NCI-H82 (cell line): Measurements from ENCODE around the gene CACNA1C.

Experiments
- DNase-seq: peaks from one replicate; lab custom pipeline; 2025; lab: John Stamatoyannopoulos, UW

The CACNA1C gene

GRCh38 chr12:2366711-2367110, 313.9 kb downstream of the CACNA1C start:
- DNase-seq = no peak

GRCh38 chr12:2372178-2372577, 319.4 kb downstream of the CACNA1C start:
- DNase-seq = peak; percentile 37

DNA sequence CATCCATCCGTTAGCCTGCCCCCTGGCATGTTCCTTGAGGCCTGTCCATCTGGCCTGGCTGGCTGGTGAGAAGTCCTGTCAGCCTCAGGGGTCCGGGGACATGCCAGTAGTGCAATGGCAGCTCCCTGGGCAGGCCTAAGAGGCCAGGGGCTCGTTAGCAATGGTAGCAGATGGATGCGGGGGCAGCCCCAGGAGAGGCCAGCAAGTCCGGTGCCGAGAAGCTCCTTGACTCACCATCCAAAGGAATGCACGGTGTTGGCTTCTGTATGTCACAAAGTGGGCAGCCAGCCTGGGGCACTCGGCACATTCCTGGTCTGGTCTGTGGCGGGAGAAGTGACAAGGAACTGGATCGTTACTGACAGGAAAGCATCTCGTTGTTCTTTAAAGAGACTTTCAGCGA, 319.9 kb downstream of the CACNA1C start:
- DNase-seq = no peak

GRCh38 chr12:2373307-2373706, 320.5 kb downstream of the CACNA1C start:
- DNase-seq = no peak

GRCh38 chr12:2374092-2374906, 321.5 kb downstream of the CACNA1C start:
- DNase-seq = no peak

DNA sequence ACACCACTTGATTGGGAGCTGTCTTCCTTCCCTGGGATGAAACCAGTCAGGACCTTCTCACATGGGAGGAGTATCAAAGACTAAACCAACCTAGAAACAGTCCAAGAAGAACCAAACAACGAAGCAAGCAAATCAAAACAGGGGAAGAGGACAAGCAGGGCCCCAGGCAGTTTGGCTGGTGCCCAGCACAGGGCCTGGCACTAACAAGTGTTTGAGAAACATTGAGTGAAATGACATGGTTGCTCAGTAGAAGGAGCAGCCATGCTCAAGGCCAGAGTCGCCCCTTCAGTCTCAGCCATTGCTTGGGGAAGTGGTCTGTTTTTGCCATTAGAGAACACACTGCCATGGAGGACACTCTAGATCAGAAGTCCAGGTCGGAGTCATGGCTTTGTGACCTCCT, 323.1 kb downstream of the CACNA1C start:
- no peak for DNase-seq

DNA sequence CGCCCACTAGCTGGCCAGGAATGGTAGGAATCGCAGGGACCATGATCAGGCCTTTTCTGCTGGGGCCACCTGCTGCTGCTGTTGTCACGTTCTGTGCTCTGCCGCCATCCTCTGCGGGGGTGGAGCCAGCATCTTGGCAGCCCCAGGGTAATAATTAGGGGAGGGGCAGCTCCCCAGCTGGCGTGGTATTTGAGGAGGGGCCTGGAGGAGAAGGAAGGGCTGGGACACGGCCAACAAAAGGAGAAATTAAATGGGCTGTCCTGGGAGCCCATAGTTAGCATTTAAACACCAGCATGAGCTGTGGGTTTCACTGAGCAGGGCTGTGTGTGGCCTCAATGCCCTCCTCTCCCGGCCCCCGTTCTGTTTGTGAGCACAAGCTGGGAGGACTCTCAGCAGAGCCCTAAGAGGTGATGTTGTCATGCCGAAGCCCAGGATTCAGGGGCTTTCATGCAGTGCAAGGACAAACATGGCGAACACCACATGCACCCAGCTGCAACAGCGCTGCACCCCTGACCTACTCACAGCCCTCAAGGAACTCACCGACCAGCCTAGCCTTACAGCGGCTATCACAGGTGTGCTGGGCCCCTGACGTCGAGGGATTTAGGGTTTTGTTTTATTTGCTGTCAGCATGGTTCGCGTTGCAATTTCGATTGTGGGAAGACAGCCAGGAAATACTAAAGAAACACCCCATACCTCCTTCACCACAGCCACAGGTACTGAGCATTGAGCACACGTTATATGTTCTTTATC, 324.3 kb downstream of the CACNA1C start:
- peak; percentile 53 for DNase-seq

DNA sequence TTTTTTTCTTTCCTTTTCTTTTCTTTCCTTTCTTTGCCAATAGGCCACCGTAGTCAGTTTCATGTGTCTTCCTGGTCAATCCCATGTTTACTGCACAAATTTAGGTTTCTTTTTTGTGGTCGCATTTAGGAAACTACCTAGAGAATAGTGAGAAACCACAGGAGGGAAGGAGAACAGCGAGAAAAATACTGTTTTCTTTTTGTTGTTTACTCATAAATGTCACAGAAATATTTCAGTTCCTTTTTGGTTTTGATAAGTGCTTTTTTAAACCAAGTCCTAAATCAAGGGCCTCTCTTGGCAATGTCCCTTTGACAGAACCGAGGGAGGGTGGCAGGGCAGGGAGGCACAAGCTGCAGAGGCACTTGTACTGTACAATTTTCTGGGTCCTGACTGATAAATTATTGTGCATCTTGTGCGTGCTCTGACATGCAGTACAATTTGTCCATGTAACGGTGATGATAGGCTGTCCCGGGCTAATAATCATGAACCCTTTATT, 326.1 kb downstream of the CACNA1C start:
- DNase-seq = no peak

DNA sequence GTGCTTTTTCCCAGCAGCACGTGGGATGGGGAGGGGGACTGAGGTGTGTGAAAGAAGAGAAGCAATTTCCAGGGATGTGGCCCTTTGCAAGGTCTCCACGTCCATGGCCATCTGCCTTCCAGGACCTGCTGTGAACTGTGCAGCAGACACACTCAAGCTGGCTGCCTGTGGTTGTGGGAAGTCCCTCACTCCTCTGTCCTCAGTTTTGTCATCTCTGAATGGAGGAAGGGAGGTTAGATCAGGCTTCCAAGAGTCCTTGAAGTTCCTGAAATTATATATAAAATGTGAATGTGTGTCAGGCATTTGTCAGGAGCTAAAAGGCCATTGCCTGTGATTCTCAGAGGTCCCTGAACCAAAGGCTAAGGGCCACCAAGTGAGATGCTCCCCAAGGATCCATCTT, 328.2 kb downstream of the CACNA1C start:
- DNase-seq = no peak

DNA sequence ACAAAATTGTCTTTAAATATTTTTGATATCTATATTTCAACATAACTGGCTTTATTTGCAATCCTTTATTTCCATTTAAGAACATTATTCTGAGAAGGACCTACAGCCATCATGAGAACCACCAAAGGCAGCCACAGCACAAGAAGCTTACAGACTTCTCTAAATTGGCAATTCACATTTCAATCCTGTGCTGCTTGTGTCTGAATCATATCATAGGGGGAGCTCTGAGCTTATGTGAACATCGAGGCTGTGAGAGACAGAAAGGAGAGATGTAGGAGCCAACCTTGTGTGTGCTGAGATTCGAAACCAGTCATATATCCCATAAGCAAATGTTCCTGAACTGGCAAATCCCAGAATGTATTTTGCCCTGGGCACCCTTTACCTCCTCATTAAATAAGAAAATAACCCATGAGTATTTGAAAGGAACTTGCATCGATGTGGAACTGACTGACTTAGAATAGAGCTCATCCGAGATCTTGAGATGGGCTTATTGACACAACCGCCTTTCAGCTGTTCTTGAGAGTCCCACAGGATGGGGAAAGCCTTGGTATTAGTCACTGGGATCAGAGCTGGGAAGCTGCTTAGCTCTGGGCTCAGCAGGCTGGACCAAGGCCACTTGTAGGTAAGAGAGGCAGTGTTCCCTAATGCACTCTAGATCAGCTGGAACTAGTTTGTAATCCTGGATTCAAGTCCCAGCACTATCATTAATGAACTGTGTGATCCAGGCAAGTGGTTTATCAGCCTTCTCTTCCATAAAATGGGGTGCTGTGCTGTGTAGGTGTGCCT, 329.8 kb downstream of the CACNA1C start:
- DNase-seq = peak; percentile 78

- no peak for DNase-seq
Observed at GRCh38 chr12:2383325-2384028, 330.7 kb downstream of the CACNA1C start.

- no peak for DNase-seq
Observed at GRCh38 chr12:2384029-2384386, 331.2 kb downstream of the CACNA1C start.

DNA sequence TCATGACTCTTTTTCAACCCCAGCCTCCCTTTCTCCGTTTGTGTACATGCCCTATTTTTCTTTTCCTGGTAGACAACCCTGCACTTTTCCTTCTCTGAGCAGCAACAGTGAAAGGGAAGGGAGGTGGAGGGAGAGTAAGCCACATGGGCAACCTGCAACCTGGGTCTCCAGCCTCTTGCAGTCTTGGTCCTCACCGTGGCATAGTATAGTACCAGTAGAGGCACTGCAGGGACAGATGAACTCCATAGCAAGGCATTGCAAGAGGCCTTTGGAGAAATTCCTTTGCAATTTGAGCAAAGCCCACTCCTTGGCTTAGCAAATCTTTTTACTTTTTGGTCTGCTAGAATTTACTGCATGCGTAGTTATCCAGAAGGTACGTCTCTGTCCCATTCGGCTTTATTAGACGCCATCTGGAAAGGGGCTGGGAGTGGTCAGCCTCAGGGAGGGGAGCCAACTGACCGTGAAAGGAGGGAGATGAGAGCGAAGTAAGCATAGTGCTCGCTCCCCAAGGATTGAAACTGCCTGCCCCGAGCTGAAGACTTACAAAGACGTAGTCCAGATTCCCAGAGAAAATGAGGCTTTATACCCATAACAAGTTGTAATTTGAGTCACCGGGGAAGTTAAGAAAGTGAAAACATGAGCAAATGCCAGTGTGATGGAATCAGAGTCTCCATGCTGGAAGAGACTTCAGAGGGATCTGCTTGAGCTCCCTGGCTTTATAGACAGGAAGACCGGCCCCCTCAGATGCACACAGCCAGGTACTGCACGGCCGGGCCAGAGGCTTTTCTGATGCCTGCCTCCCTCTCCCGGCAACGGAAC, 332.0 kb downstream of the CACNA1C start:
- no peak for DNase-seq

DNA sequence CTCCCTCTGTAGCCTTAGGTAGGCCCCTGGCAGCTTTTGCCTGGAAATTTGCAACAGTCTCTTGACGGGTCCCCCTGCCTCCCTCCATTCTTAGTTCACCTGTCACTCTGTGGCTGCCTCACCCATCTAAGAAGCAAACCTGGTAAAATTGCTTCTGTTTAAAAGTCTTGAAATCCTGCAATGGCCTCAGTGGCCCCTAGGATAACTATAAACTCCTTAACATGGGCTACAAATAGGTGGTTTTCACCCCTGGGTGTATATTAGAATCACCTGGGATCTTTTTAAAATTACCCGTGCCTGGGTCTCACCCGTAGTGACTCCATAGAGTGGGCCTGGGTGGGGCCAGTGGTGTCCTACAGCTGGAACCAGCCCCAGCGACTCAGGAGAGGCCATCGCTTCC, 332.7 kb downstream of the CACNA1C start:
- no peak for DNase-seq

DNA sequence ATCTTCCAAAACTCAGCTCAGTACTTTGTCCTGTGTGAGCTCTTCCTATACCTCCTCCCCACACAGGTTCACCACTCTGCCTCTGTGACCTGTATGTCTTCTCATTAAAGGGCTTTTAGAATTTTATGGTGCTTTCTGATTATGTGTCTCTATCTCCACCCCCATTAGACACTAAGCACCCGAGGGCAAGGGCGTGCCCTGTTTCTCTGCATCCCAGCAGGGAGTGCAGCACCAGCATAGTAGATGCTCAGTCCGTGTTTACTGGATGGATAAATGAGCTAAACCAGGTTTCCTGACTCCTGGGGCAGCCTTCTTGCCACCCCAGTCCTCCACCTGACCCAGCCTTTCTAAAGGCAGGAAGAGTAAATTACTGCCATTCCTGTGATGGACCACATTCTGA, 333.8 kb downstream of the CACNA1C start:
- no peak for DNase-seq

DNA sequence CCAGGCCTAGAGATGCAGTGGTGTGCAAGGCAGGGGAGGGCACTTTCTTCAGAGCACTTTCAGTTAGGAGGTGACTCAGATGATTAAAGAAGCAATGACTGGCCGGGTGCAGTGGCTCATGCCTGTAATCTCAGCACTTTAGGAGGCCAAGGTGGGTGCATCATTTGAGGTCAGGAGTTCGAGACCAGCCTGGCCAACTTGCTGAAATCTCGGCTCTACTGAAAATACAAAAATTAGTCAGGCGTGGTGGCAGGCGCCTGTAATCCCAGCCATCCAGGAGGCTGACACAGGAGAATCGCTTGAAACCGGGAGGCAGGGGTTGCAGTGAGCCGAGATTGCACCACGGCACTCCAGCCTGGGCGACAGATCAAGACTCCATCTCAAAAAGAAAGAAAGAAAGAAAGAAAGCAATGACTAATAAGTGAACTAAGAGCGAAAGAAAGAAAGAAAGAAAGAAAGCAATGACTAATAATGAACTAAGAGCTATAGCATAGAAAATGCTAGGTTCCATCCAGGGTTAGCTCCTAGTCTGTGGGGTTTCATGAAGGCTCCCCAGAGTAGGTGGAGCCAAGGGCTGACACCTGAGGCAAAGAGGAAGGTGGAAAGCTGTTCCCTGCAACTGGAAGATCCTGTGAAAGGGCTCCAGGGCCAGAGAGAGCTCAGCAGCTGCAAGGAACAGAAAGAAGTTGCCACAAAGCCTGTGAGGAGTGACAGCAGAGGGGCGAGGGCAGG, 334.5 kb downstream of the CACNA1C start:
- DNase-seq = no peak

DNA sequence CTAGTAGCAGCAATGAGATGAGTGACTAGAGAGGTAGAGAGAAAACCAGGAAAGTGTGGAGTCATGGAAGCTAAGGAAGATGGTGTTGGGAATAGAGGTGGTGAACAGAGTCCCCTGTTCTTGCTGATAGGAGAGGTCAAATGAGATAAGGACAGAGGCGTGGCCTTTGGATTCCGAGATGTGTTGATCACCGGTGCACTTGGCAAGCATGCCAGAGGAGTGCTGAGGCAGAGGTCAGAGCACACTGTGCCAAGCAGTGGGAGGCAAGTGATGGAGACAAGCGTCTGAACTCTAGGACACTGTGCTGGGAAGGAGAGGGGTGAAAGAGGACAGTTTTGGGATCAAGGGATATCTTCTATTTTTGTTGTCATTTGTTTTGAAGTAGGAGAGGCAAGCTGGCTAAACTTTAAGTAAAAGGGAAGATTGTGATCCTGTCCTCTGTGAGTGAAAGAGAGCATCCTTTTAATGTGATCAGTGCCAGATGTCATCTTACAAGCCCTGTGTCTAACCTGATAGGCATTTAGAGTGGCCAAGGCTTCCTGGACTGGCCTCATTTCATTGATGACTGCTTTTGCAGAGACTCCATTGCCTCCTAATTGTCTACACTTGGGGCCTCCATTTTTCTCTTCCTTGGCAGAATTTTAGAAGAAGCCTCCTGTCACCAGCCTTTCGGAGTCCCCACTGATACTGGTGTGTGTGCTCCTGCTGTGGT, 336.4 kb downstream of the CACNA1C start:
- DNase-seq = peak; percentile 40

DNA sequence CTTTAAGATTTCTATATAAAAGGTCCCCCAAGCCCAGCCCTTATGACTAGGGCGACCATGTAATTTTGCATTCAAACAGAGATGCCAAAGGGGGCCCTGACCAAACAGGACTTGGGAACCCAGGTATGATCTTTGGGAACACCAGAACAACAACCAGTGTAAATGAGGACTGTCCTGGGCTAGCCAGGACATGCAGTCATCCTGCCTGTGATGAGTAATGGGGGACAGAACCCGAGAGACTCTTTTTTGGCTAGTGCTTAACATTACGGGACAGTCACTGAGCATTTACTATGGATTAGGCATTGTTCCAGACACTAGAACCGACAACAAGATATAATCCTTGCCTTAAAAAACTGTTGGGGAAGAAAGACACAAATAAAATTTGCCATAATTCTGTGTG, 337.3 kb downstream of the CACNA1C start:
- DNase-seq = no peak

- no peak for DNase-seq
Observed at GRCh38 chr12:2390850-2391390, 338.1 kb downstream of the CACNA1C start.
